ENCODE results near the gene JUN.

Gene JUN

GRCh38 chr1:58754683-58755467, 29.0 kb downstream of the JUN start:
- no peak for DNase-seq

- no peak for DNase-seq
Observed at GRCh38 chr1:58754073-58754613, 29.7 kb downstream of the JUN start.

GRCh38 chr1:58753431-58753866, 30.4 kb downstream of the JUN start:
- DNase-seq: no peak

- DNase-seq: no peak
Observed at GRCh38 chr1:58749646-58750045, 34.2 kb downstream of the JUN start.

- peak; percentile 57 for DNase-seq
Observed at GRCh38 chr1:58748666-58749065, 35.2 kb downstream of the JUN start.

GRCh38 chr1:58746757-58747156, 37.1 kb downstream of the JUN start:
- no peak for DNase-seq

GRCh38 chr1:58746182-58746581, 37.7 kb downstream of the JUN start:
- DNase-seq: no peak

- no peak for DNase-seq
Observed at GRCh38 chr1:58745666-58746065, 38.2 kb downstream of the JUN start.

GRCh38 chr1:58745117-58745516, 38.7 kb downstream of the JUN start:
- no peak for DNase-seq

GRCh38 chr1:58741678-58742553, 41.9 kb downstream of the JUN start:
- DNase-seq: no peak

GRCh38 chr1:58739856-58740466, 43.9 kb downstream of the JUN start:
- peak; percentile 44 for DNase-seq

- no peak for DNase-seq
Observed at GRCh38 chr1:58738876-58739275, 45.0 kb downstream of the JUN start.

GRCh38 chr1:58735586-58735985, 48.3 kb downstream of the JUN start:
- no peak for DNase-seq

- no peak for DNase-seq
Observed at GRCh38 chr1:58734630-58735029, 49.2 kb downstream of the JUN start.

GRCh38 chr1:58732087-58732775, 51.6 kb downstream of the JUN start:
- DNase-seq: no peak

All from NCI-H1092 treated with DMSO at 0.1 percent for 48 hours (cell line).